PFSK-1 (cell line): ENCODE results near the gene APP.

Experiments
- POLR2AphosphoS5 ChIP-seq: IDR thresholded peaks from 2 replicates; pipeline ENCODE4 v1.6.1; 2012; ENCODE audit warnings: low read depth, mild to moderate bottlenecking, control low read depth, low read length, moderate library complexity
- REST ChIP-seq, 2 experiments: IDR thresholded peaks; 2 replicates each; pipeline versions ENCODE4 v1.6.1 to v1.8.0; 2011 to 2012; ENCODE audit warnings: low read depth in 2 of 2, low read length in 2 of 2, control low read depth in 1 of 2, inconsistent platforms in 1 of 2, mild to moderate bottlenecking in 1 of 2, moderate library complexity in 1 of 2; ENCODE audit not compliant: insufficient read depth in 1 of 2

- no peak for TF ChIP-seq POLR2AphosphoS5
- no peak for TF ChIP-seq REST (IDR thresholded peaks at IDR 0.05; ENCODE audit: insufficient read depth in 1 of 2, low read depth in 2 of 2, low read length in 2 of 2)
These were observed 54.0 kb downstream of the APP start for GRCh38 chr21:26116456-26117011.
